Duodenal mucosa (tissue), 2 donors: Measurements from ENCODE around the gene BRD9.
"Not testable (repeated sequence)": the region's sequence is repeated elsewhere in the genome, so short reads cannot be mapped to it uniquely, and the experiment has no call there.

Experiments
- H3K27ac ChIP-seq: one replicate; pipeline ENCODE4 v1.7.0; 2013; ENCODE audit warnings: low read depth, low read length
- H3K27me3 ChIP-seq, 2 donors: one replicate each; pipeline ENCODE4 v1.7.0; 2013; ENCODE audit warnings: low read length in 2 of 2, control low read depth in 1 of 2; ENCODE audit not compliant: insufficient read depth in 2 of 2, control insufficient read depth in 1 of 2
- H3K36me3 ChIP-seq, 2 donors: one replicate each; pipeline ENCODE4 v1.7.0; 2013; ENCODE audit warnings: low read length in 2 of 2, control low read depth in 1 of 2; ENCODE audit not compliant: insufficient read depth in 2 of 2, control insufficient read depth in 1 of 2
- H3K4me1 ChIP-seq, 2 donors: one replicate each; pipeline ENCODE4 v1.7.0; 2013; ENCODE audit warnings: low read length in 2 of 2, control low read depth in 1 of 2; ENCODE audit not compliant: insufficient read depth in 2 of 2, control insufficient read depth in 1 of 2
- H3K4me3 ChIP-seq, 2 donors: one replicate each; pipeline ENCODE4 v1.7.0; 2013; ENCODE audit warnings: low read length in 2 of 2, low read depth in 1 of 2
- H3K9ac ChIP-seq, 2 donors: one replicate each; pipeline ENCODE4 v1.7.0; 2013; ENCODE audit warnings: low read length in 2 of 2, low read depth in 1 of 2
- H3K9me3 ChIP-seq, 2 donors: one replicate each; pipeline ENCODE4 v1.7.0; 2013; ENCODE audit warnings: low read length in 2 of 2, control low read depth in 1 of 2; ENCODE audit not compliant: control insufficient read depth in 1 of 2

The BRD9 gene

DNA sequence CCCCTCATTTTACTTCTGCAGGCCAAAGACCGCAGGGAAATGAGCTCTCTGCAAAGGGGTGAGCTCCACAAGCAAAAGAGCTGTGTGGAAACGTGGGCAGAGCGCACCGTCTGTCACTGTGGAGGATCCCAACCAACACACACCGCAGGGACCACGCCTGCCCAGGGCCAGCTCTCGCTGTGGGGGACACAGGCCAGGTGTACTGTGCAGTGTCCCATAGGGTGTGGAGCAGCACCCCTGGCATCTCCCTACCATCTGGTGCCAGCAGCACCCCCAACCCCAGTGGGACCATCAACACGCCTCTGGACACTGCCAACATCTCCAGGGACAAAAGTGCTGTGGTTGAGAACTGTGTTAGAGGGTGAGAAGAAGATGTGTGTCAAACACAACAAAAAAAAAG, 13.9 kb downstream of the BRD9 start:
- not testable (repeated sequence) for H3K9ac ChIP-seq, H3K9me3 ChIP-seq, H3K4me3 ChIP-seq, H3K27me3 ChIP-seq, H3K27ac ChIP-seq, H3K4me1 ChIP-seq
- H3K36me3 ChIP-seq, result peaks cover 43 to 74% of the 10 kb centered on the region in 2 donors

GRCh38 chr5:878125-878524, 14.5 kb downstream of the BRD9 start:
- Histone ChIP-seq H3K4me1 (no peaks in the 10 kb centered on the region), H3K36me3 (peaks cover 37 to 73% of the 10 kb centered on the region in 2 donors), H3K27me3 (no peaks in the 10 kb centered on the region)

DNA sequence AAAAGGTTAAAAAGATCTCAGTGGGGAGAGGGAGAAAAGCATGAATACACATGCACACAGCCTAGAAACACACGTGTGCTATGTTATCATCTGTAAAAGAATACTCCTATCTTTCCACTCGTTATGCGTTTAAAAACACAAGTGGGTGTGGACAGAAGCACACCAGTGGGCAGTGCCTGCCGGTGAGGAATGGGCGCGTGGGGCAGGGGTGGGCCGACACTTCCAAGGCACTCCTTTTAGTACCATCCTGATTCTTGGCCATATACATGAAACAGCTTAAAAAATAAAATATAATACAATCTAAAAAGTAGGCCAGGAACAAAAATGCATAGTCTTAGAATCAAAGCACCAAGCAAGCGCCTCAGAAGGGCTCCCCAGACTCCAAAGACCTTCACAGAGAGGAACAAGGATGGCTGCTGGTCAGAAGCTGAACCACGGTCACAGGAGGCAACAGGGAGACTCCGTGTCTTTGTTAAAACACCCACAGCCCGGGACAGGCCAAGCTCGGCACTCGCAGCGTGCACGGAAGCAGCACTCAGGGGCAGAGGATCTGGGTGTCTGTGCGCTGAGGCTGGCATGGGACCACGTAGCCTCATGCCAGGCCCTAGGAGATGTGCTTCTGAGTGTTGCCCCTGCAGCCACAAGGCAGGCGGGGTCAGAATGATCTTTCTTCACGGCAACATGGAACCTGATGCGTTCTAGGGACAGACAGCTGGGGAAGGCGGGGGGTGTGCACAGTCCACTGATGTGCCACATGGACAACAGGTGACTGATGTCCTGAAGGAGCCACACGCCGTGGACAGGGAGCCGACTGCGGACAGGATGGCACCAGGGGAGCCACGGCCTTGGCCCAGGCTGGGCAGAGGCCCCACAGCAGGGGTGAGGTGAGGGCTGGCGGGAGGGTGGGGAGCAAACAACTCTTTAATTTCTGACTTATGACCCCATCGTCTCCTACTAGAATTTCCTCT, 15.9 kb downstream of the BRD9 start:
- no peak overlapping the region for H3K4me3 ChIP-seq
- H3K9me3 ChIP-seq, result no peaks in the 10 kb centered on the region
- no peaks in the 10 kb centered on the region for H3K4me1 ChIP-seq
- H3K36me3 ChIP-seq, result peaks cover 36 to 67% of the 10 kb centered on the region in 2 donors
- H3K9ac ChIP-seq, result no peak overlapping the region
- no peak overlapping the region for H3K27ac ChIP-seq
- no peaks in the 10 kb centered on the region for H3K27me3 ChIP-seq

More at GRCh38 chr5:878125-878524, 14.5 kb downstream of the BRD9 start:
- no peaks in the 10 kb centered on the region for H3K9me3 ChIP-seq
- H3K27ac ChIP-seq, result no peak overlapping the region
- H3K4me3 ChIP-seq, result no peak overlapping the region
- no peak overlapping the region for H3K9ac ChIP-seq

- Histone ChIP-seq H3K4me3 (no peak overlapping the region), H3K27ac (no peak overlapping the region), H3K36me3 (peaks cover 36 to 67% of the 10 kb centered on the region in 2 donors), H3K9ac (no peak overlapping the region), H3K4me1 (no peaks in the 10 kb centered on the region), H3K9me3 (no peaks in the 10 kb centered on the region), H3K27me3 (no peaks in the 10 kb centered on the region)
These were observed 16.7 kb downstream of the BRD9 start for GRCh38 chr5:875931-876330.

GRCh38 chr5:873328-873727, 19.3 kb downstream of the BRD9 start:
- H3K4me1 ChIP-seq, result peaks cover under 1 to 4% of the 10 kb centered on the region in 2 donors
- H3K27ac ChIP-seq, result no peak overlapping the region
- H3K27me3 ChIP-seq, result no peaks in the 10 kb centered on the region
- peaks cover 55 to 89% of the 10 kb centered on the region in 2 donors for H3K36me3 ChIP-seq
- no peaks in the 10 kb centered on the region for H3K9me3 ChIP-seq
- H3K4me3 ChIP-seq, result no peak overlapping the region
- no peak overlapping the region for H3K9ac ChIP-seq

DNA sequence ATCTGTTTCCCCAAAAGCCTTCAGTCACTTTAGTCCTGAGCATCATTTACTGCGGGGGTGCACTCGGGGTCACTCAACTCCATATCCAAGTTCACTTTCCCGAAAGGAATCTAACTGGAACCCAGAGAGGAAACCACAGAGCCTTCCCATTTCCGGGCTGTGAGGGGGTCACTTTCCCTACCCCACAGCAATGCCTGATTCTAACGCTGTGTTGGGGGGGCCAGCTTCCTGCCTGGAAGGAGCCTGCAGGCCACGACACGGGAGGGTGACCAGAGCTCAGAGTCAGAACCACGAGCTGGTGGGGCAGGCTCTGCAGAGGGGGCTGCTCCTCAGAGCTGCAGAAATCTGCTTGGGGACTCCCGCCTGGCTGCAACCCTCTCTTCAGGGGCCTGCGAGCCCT, 20.3 kb downstream of the BRD9 start:
- no peaks in the 10 kb centered on the region for H3K9me3 ChIP-seq
- H3K27ac ChIP-seq, result no peak overlapping the region
- no peak overlapping the region for H3K9ac ChIP-seq
- H3K4me1 ChIP-seq, result peaks cover 7 to 14% of the 10 kb centered on the region in 2 donors
- H3K27me3 ChIP-seq, result no peaks in the 10 kb centered on the region
- H3K36me3 ChIP-seq, result peaks cover 53 to 88% of the 10 kb centered on the region in 2 donors
- no peak overlapping the region for H3K4me3 ChIP-seq

DNA sequence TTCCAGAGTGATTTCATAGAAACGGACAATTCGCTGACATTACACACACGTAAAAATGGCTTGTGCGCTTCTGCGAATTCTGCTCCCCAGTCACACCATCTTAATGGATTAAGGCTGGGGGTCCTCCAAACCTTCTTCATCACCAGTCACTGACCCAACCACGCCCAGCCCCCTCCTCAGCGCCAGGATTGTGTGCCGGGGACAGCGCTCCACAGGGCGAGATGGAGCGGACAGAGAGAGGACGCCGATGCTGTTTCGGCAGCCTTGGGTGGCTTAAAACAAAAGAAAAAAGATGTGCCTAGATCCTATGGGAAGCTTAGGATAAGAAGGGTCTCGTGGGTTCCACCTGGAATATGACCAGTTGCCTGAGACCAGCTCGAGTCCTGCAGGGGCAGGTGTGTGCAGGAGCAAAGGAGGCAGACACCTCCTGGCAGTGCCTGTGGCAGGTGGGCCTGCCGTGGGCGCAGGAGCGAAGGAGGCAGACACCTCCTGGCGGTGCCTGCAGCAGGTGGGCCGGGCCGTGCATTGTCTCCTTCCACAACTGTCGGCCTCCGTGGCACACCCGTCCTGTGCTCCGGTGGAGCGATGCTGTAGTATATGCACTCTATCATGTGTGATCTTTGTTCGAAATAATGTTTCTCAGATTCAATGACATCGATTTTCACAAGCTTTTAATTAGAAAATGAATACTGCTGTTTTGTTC, 20.9 kb downstream of the BRD9 start:
- Histone ChIP-seq H3K36me3 (peaks cover 55 to 86% of the 10 kb centered on the region in 2 donors), H3K9ac (no peak overlapping the region), H3K9me3 (no peaks in the 10 kb centered on the region), H3K4me3 (no peak overlapping the region), H3K27ac (no peak overlapping the region), H3K4me1 (peaks cover 10 to 19% of the 10 kb centered on the region in 2 donors), H3K27me3 (no peaks in the 10 kb centered on the region)

DNA sequence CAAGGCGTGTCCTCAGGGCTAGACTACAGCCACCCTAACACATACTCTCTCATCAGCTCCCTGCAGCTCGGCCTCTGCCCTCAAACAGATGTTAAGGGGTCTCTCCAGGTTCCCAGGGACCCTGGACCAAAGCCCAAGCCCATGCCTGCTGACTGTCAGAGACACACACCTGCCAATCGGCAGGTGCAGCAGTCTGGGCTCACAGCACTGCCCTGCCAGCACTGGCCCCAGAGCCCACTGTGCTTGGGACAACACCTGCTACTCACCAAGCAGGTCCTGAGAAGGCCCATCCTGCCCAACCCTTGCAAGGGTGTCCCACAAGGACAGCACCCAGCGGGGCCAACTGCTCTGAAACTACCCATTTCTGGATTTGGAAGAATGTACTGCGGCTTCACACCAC, 21.6 kb downstream of the BRD9 start:
- Histone ChIP-seq H3K27me3 (no peaks in the 10 kb centered on the region), H3K36me3 (peaks cover 60 to 82% of the 10 kb centered on the region in 2 donors), H3K9me3 (no peaks in the 10 kb centered on the region), H3K4me3 (no peak overlapping the region), H3K4me1 (peaks cover 11 to 19% of the 10 kb centered on the region in 2 donors), H3K27ac (no peak overlapping the region), H3K9ac (no peak overlapping the region)

DNA sequence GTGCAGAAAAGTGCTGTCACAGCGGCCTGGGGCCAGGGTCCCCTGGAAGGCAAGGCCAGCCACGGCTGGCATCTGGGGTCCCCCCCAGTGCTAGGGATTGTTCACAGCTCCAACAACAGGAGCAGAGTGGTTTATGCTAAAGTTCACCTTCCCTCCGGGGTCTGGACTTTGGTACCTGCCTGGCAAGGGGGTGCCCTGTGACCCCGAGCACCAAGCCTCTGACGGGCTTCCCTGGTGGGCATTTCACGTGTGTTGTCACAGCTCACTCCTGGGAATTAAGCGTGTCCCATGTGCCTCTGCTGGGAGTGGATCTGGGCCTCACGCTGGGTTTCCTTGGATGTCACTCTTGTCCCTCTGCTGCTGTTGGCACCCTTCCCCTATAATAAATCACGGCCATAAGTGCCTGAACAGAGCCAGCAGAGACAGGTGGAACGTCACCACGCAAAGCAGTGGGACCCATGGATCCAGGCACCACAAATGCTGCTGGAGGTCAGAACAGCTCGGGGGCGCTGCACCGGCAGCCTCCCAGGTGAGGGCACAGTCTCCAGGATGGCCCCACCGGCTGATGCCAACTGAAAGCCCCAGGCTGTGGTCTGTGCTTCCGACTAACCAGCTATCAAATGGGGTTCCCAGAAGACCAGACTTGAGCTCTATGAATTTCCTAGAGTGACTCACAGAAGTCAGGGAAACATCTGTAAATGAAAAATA, 24.0 kb downstream of the BRD9 start:
- no peaks in the 10 kb centered on the region for H3K9me3 ChIP-seq
- H3K27me3 ChIP-seq, result no peaks in the 10 kb centered on the region
- no peak overlapping the region for H3K27ac ChIP-seq
- H3K36me3 ChIP-seq, result peaks cover 63 to 85% of the 10 kb centered on the region in 2 donors
- H3K4me1 ChIP-seq, result peaks cover 11 to 19% of the 10 kb centered on the region in 2 donors
- no peak overlapping the region for H3K9ac ChIP-seq
- H3K4me3 ChIP-seq, result no peak overlapping the region
